NCI-H2196 treated with DMSO at 0.1 percent for 48 hours (cell line): Measurements from ENCODE around the gene MAD1L1.

Experiments
- DNase-seq: peaks from one replicate; lab custom pipeline; 2025; ENCODE audit not compliant: unreplicated experiment; lab: John Stamatoyannopoulos, UW

MAD1L1 gene

DNA sequence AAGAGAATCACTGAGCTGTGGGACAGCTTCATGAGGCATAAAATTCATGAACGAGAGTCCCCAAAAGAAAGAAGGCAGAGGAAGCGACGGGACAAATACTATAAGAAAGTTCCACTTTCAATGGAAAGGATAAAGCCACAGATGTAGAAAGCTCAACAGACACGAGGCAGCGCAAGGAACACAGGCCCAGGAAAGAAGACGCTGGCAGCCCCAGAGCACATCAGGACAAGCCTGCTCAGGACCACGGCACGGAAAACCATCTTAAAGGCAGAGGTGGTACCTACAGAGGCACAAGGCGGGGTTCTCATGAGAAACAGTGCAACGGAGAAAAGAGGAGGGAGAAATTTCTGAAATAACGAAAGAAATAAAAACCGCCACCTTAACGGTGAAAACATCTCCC lies 273.4 kb downstream of the MAD1L1 start:
- DNase-seq, result no peak

DNA sequence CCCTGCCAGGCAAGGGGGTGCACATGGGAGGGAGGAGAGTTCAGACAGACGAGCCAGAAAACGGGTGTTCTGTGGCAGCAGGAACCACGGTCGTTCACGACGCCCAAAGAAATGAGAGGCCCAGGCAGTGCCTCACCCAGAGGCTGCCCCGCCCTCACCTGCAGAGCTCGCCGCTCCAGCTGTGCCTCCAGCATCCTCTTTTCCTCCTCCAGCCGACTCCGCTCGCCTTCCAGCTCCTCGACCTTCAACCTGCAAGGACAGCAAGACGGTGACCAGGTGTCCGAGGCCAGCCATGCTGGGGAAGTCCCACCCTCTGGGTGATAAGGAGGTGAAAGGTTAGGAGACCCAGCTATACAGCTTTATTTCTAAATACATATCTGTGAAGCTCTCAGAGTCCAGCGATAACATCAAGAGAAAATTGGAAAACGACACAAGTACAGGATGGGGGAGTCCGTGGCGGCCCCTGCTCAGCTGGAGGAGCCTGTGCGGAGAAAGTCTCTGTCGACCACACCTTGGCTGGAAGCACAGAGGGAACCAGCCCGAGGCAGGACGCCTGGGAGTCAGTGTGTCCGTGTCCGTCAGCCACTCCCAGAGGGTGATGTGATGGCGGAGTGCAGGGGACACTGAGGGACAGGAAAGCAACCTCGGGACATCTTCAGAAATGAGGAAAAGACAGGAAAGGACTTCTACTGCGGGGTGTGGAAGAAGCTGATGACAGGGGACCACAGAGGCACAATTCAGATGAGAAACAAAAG lies 275.1 kb downstream of the MAD1L1 start:
- DNase-seq, result no peak

- no peak for DNase-seq
These were observed 275.9 kb downstream of the MAD1L1 start for GRCh38 chr7:1956611-1957470.

DNA sequence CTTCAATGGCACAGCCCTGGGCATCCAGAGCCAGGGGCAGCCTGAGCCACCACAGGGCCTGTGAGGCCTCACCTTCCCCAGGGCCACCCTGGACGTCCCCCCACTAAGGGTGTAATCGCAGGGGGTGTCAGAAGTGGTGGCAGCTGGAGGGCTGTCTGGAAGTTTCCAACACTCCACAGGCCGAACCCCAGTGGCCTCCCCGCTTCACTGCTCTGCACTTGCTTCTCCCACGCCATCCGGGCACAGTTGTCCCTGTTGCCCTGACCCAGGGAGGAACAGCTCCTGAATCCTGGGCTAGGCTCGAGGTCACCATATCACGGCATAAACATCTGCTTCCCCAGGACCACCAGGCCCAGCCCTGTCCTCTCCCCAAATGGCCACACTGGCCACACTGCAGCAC lies 276.6 kb downstream of the MAD1L1 start:
- no peak for DNase-seq

GRCh38 chr7:1954366-1955004 lies 278.3 kb downstream of the MAD1L1 start:
- no peak for DNase-seq

- DNase-seq, result no peak
These were observed 279.2 kb downstream of the MAD1L1 start for GRCh38 chr7:1953199-1954190.

GRCh38 chr7:1952781-1953180 lies 280.0 kb downstream of the MAD1L1 start:
- no peak for DNase-seq

- DNase-seq, result no peak
These were observed 280.5 kb downstream of the MAD1L1 start for GRCh38 chr7:1952169-1952760.

DNA sequence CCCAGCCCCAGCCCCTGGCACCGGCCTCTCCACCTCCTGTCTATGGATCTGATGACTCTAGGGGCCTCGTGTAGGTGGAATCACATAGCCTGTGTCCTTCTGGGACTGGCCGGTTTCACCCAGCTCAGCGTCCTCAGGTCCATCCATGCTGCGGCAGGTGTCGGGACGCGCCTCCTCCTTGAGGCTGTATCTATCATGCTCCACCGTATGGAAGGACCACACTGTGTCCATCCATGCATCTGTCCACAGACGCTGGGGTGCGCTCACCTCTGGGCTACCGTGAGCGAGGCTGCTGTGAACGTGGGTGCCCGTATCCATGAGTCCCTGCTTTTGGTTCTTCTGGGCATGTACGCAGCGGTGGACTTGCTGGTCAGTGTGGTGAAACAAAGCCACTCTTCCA lies 281.1 kb downstream of the MAD1L1 start:
- DNase-seq, result no peak

DNA sequence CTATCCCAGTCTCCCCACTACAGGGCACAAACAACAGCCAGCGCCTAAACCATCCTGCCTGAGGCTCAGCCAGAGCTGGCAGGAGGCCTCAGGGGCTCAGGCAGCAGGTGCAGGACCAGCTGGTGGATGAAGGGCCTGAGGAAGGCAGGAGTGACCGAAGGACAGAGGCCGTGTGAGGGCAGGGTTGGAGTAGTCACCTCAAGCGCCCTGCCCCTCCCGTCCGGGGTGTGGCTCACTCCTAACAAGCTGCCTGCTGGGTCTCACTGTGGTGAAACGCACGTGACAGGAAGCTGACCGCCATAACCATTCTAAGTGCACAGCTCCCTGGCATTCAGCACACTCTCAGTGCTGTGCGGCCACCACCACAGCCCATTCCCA lies 281.6 kb downstream of the MAD1L1 start:
- DNase-seq, result peak; percentile 77

DNA sequence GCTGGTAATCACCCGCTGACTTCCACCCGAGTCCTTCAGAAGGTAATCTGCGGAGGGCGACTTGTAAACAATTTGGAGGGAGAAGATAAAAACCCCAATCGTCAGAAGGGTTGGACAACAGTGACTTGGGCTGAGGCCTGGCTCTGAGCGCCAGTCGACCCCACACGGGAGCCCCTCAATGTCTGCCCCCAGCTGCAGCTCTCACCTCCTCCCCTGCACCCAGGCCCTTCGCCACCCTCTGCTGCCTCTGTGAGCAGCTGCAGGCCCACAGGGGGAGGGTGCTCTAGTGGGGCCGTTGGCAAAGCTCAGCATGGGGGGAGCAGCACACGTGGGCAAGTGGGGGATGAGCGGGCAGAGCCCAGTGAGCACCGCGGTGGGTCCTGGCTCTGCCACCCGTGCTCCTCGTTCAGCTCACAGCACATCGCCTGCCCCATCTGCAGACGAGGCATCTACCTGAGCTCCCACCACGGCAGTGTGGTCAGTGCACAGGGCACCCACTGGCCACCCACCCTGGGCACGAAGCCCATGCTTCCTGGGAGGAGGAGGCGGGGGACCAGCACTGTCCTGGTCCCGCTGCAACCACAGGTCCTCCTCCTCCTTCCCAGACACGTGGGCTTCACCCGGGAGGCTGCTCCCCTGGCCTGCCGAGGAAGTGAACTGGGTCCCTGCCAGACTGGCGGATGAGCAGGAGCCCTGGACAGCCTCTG lies 282.1 kb downstream of the MAD1L1 start:
- no peak for DNase-seq

- DNase-seq, result no peak
These were observed 282.7 kb downstream of the MAD1L1 start for GRCh38 chr7:1950066-1950451.

DNA sequence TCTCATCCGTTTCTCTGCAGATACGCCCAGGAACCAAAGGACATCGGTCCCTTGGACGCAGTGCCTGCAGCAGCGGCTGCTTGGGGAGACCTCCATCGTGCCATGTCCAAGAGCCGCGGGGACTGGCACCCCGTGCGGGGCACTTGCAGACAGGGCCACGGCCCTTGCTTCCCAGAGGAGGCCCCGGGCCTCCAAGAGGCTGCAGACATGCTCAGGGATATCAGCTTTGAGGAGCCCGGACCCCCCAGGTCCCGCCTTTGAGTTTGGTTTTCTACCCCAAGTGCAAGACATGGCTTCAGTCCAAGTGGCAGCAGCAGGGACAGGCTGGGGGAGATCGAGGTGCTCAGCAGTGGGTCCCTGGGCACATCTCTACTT lies 283.1 kb downstream of the MAD1L1 start:
- no peak for DNase-seq

DNA sequence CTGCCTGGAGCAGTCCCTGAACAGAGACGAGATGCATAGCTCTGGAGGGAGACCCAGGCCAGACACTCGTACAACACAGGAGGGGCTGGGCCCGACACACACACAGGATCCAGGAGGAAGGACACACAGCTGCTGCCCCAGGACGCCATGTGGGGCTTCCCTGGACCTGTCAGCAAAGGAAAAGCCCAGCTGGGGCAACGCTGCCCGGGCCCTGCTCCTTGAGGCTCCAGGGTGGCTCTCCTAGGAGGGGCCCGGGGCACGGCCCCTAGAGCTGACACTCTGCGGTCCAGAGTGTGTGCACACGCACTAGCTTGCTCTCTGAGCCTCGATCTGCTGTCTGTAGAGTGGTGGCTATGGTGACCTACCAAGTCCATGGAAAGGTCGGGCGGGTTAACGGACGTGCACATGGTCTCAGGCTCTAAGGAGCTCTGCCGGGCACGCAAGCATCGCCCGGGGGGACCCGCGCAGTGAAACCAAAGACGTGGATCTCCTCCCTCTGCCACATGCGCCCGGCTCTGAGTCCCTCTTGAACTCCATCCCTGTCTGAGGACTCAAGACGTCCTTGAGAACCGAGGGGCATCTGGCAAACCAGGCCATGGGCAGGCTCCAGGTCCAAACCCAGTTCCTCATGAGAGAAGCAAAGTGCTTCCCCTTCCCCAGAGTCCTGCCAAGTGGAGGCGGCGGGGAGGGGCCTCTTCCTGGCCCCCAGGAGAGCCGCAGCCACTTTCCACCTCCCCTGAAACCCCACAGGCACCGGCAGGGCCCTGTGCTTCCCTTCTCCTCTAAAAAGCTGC lies 283.7 kb downstream of the MAD1L1 start:
- no peak for DNase-seq

GRCh38 chr7:1948301-1948796 lies 284.4 kb downstream of the MAD1L1 start:
- no peak for DNase-seq

GRCh38 chr7:1947586-1948217 lies 285.0 kb downstream of the MAD1L1 start:
- DNase-seq, result no peak

DNA sequence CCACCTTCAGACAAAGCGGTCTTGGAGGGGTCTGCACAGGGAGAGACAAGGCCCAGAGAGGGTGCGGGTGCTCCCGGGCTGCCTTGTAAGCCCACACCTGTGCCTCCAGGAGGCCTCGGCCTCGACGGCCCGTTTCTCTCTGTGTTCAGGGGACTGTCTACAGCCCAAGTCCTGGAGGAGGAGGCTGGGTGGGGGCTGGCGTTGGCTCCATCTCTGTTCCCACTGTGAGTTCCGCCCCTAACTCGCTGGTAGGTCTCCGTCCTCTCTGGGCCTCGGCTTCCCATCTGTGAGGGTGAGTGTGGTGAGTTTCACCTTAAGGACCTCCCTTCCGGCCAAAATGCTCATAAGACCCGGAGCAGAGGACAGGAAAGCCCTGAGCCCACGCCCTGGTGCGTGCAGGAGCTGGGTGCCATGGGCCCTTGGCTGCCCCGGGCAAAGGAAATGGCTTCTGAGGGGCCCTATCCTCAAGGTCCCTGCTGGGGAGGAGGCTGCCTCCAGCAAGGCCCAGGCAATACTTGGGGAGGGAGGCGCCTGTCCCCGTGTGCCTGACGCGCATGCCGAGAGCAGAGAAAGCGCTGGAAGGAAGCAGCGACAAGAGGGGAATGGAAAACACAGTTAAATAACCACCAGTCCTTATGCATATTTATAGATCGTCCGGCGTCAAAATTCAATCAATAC lies 285.8 kb downstream of the MAD1L1 start:
- DNase-seq, result no peak
